Thyroid gland (tissue), 4 donors: ENCODE data around the gene UCP3. TPM values are rescaled to one million over a fixed set of nuclear protein-coding genes. Genes with fewer than 3 reads are reported as not detected.
A peak's percentile ranks its signal among the peaks of the same experiment; 100 is the strongest.

Experiments
- DNase-seq, 2 donors: peaks; one replicate each; pipeline ENCODE4 v3.0.0-alpha.2; 2019
- H3K27ac ChIP-seq, 3 donors: fragments of 200-600 bp; sonication (generic); 1 replicate in 2 of 3; 2 replicates in 1 of 3; pipeline ENCODE4 v1.5.1; 2016 to 2019; ENCODE audit warnings: mild to moderate bottlenecking in 1 of 3, moderate library complexity in 1 of 3
- H3K27me3 ChIP-seq: fragments of 200-600 bp; sonication (generic); one replicate; pipeline ENCODE4 v1.5.1; 2019
- H3K36me3 ChIP-seq, 2 donors: fragments of 200-600 bp; sonication (generic); one replicate each; pipeline ENCODE4 v1.5.1; 2016 to 2019
- H3K4me1 ChIP-seq, 2 donors: fragments of 200-600 bp; sonication (generic); one replicate each; pipeline ENCODE4 v1.5.1; 2017 to 2019
- H3K4me3 ChIP-seq, 3 donors: fragments of 200-600 bp; sonication (generic); replicated peaks in 1 of 3; 1 replicate in 2 of 3; 2 replicates in 1 of 3; pipeline ENCODE4 v1.5.1; 2016; ENCODE audit warnings: mild to moderate bottlenecking in 1 of 3
- H3K9me3 ChIP-seq: fragments of 200-600 bp; sonication (generic); one replicate; pipeline ENCODE4 v1.5.1; 2017
- POLR2A ChIP-seq, 2 donors: fragments of 450-650 bp; IDR thresholded peaks; one replicate each; pipeline ENCODE4 v1.6.1; 2017; ENCODE audit warnings: antibody characterized with exemption in 2 of 2, mild to moderate bottlenecking in 2 of 2, moderate library complexity in 1 of 2
- WGBS, 2 donors: methylation state at CpG; one replicate each; pipeline ENCODE4 v1.1.5; 2017; 5-methylcytosine and 5-hydroxymethylcytosine counted together
- intact Hi-C: fragments of 100-400 bp; cut with DNase I; formaldehyde crosslinking; loops from one replicate; pipeline ENCODE4 v1.15.1; 2023
- total RNA-seq, 4 donors: library from RNA; depleted of rRNA; stranded (reverse); fragments of >200 nt; gene quantifications; one replicate each; pipeline ENCODE4 v1.2.3, GENCODE V29; 2016
- TF ChIP-seq, protein P1 (sequence below), 6 experiments: fragments of 200-600 bp in 3 of 6; fragments of 450-650 bp in 3 of 6; sonication (generic) in 3 of 6; IDR thresholded peaks; one replicate each; pipeline ENCODE4 v1.5.1; 2016 to 2019; ENCODE audit warnings: antibody characterized with exemption in 6 of 6, mild to moderate bottlenecking in 2 of 6, inconsistent platforms in 1 of 6, moderate library complexity in 1 of 6

Gene UCP3
- total RNA-seq, 4 donors from 2014 or later = 3.1 to 3.6 (median 3.4) TPM

DNA sequence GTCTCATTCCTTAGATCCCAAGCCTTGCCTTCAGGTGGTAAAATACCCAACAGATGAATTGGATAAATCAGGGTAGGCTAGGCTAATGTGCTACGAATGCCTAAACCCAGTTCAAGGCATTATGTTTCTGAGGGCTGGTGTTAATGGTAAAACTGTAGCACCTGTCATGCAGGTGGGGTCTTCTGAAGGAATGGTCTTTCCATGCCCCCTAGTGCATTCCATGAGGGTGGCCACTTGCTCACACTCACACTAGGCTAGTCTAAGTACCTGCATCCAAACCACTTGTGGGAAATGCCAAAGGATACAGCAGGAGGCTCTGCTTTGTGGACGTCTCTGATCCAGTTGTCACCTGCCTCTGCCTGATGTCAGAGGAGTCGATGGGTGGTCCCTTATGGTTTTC lies 24.2 kb upstream of the UCP3 start:
- no peak overlapping the region for H3K27ac ChIP-seq
- peaks cover 0 to 18% of the 10 kb centered on the region in 2 donors for H3K4me1 ChIP-seq
- no peak overlapping the region for H3K4me3 ChIP-seq
- intact Hi-C loops = no loop called here
- WGBS, 2 donors = 95 to 96% methylated on average over 3 of the region's 3 CpGs
- TF ChIP-seq, protein P1, sequence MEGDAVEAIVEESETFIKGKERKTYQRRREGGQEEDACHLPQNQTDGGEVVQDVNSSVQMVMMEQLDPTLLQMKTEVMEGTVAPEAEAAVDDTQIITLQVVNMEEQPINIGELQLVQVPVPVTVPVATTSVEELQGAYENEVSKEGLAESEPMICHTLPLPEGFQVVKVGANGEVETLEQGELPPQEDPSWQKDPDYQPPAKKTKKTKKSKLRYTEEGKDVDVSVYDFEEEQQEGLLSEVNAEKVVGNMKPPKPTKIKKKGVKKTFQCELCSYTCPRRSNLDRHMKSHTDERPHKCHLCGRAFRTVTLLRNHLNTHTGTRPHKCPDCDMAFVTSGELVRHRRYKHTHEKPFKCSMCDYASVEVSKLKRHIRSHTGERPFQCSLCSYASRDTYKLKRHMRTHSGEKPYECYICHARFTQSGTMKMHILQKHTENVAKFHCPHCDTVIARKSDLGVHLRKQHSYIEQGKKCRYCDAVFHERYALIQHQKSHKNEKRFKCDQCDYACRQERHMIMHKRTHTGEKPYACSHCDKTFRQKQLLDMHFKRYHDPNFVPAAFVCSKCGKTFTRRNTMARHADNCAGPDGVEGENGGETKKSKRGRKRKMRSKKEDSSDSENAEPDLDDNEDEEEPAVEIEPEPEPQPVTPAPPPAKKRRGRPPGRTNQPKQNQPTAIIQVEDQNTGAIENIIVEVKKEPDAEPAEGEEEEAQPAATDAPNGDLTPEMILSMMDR (IDR thresholded peaks at IDR 0.05) = no peak
- TF ChIP-seq POLR2A (IDR thresholded peaks at IDR 0.05) = no peak
- H3K9me3 ChIP-seq = no peaks in the 10 kb centered on the region
- H3K36me3 ChIP-seq = peaks cover 18 to 23% of the 10 kb centered on the region in 2 donors
- DNase-seq = no peak
- no peaks in the 10 kb centered on the region for H3K27me3 ChIP-seq

DNA sequence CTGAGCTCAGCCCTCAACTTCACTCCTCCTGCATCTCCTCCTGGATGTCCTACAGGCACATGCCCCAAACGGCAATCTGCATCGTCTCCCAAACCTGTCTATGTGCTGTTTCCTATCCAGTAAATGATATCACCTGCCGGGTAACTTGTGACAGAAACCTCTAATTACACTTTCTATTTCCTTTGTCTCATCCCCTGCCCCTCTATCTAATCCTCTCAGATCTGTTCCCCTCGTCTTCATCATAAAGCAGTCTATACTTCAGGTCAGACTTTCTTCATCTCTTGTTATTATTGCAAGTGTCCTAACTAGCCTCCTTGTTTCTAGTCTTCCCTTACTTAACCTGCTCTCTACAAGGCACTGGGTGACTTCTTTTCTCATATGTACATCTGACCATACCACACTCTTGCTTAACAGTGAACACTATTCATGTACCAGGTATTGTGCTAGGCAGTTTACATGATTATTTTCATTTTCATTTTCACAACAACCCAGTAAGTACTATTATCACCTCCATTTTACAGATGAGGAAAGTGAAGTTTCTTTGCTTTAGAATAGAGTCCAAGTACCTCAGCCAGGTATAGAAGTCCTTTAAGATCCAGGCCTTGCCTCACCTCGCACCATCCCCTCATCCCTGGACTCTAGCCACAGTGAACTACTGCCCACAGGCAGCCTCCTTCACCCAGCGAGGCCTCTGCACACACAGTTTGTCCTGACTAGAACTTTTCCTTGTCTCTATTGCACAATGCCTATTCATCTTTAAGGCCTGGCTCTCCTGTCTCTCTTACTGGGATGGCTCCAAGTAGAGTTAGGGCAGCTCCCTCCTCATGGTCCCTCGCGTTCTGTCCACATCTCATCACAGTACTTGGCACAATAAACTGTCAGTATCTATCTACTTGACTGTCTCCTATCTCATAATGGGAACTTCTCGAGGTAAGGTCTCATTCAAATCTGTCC lies 22.1 kb upstream of the UCP3 start:
- Histone ChIP-seq H3K4me1 (peaks cover 0 to 8% of the 10 kb centered on the region in 2 donors), H3K9me3 (no peaks in the 10 kb centered on the region), H3K27ac (no peak overlapping the region), H3K27me3 (no peaks in the 10 kb centered on the region), H3K36me3 (peaks cover 17 to 18% of the 10 kb centered on the region in 2 donors), H3K4me3 (no peak overlapping the region)
- WGBS, 2 donors = 89 to 92% methylated on average over 9 of the region's 9 CpGs
- intact Hi-C loops = no loop called here
- DNase-seq = no peak
- TF ChIP-seq, protein P1 (IDR thresholded peaks at IDR 0.05) = no peak
- no peak for TF ChIP-seq POLR2A (IDR thresholded peaks at IDR 0.05)

DNA sequence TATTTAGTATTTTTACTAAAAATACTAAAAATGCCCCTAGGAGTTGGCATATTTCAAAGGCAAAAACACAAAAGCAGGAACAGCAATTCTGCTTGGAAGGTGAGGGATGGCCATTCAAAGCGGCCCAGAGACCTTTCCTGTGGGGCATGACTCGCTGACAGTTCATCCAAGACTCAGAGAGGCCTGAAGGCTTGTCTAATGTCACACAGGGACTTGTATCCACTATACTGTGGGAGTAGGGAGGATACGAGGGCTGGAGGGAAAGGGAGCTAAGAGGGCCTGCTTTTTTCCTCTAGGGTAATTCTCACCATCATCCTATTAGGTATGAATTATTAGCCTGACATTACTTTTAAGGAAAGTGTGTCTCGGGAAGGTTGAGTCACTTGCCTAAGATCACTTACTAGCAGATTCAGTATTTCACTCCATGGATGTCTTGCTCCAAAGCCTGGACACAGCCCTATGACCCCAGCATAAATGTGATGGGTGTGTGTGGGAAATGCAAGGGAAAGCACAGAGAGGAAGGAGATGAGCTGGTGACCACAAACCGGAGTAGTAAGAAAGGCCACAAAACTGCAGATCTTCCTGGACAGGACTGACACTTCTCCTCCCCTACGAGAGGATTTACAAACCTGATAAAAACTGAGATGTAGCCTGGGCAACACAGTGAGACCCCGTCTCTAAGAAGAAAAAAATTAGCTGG lies 16.7 kb upstream of the UCP3 start:
- DNase-seq = no peak
- Histone ChIP-seq H3K36me3 (no peaks in the 10 kb centered on the region), H3K27me3 (no peaks in the 10 kb centered on the region), H3K9me3 (no peaks in the 10 kb centered on the region), H3K4me1 (peaks cover 0 to 26% of the 10 kb centered on the region in 2 donors), H3K27ac (peak overlapping the region in 2 of 3 donors; percentile 13 to 35), H3K4me3 (no peak overlapping the region)
- WGBS, 2 donors = 91 to 94% methylated on average over 7 of the region's 7 CpGs
- TF ChIP-seq, protein P1 (IDR thresholded peaks at IDR 0.05) = no peak
- TF ChIP-seq POLR2A (IDR thresholded peaks at IDR 0.05) = no peak
- intact Hi-C loops = no loop called here

DNA sequence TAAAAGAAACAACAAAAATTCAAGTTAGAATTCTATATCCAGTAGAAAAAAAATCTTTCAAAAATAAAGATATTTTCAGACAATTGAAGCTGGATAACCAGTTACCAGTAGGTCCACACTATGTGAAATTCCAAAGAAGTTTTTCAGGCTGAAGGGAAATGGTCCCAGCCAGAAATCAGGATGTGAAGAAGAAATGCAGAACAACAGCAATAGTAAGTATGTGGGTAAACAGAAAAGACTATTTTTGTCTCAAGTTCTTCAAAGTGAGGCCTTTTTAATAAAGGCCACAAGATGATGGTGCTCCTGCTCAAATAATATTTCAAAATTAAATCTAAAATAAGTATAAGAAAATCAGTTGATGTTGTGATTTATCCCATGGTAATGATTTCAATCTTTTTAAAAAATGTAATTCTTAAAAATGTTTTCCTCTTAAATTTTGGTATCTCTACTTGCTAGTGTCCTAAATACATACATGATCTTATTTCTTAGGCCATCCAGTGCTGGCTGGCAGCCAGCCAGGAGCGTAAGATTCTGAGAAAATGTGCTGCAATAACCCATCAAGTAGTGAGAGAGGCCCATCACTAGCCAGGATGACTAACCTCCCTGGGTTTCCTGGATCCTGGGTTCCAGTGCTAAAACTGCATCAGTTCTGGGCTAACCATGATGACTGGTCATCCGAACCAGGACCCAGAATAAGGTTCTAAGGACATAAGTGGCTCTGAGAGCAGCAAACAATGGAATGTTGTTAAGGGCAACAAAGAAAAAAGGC lies 15.6 kb upstream of the UCP3 start:
- intact Hi-C loops = loop anchor here (5.0 kb wide), 1 partner anchor 42 kb away; the partner anchor contains the start of gene UCP2
- DNase-seq = peak; percentile 60 to 64
- Histone ChIP-seq H3K36me3 (no peaks in the 10 kb centered on the region), H3K9me3 (no peaks in the 10 kb centered on the region), H3K27me3 (no peaks in the 10 kb centered on the region), H3K4me1 (peaks cover 5 to 33% of the 10 kb centered on the region in 2 donors), H3K4me3 (no peak overlapping the region), H3K27ac (peak overlapping the region in 1 of 3 donors; percentile 35)
- TF ChIP-seq, protein P1 (IDR thresholded peaks at IDR 0.05) = no peak
- no peak for TF ChIP-seq POLR2A (IDR thresholded peaks at IDR 0.05)
- whole genome bisulfite sequencing, 2 donors = 53 to 60% methylated on average over 2 of the region's 2 CpGs
